K562 (cell line): ENCODE measurements around the gene CDC25B. TPM values are rescaled to one million over a fixed set of nuclear protein-coding genes. Genes with fewer than 3 reads are reported as not detected.

Experiments
- CREBBP ChIP-seq: IDR thresholded peaks from one replicate; pipeline ENCODE4 v1.6.1; 2012; ENCODE audit warnings: low read depth, mild to moderate bottlenecking, control low read depth, inconsistent platforms, low read length
- FOXA3 ChIP-seq, 2 experiments: fragments of 450-650 bp in 1 of 2; sonication (generic) in 1 of 2; formaldehyde crosslinking; IDR thresholded peaks in 1 of 2; conservative IDR thresholded peaks in 1 of 2; 2 replicates each; pipeline versions ENCODE4 v1.4.0 to v1.8.0; 2020 to 2022; ENCODE audit warnings: mild to moderate bottlenecking in 2 of 2, missing genetic modification reagents in 1 of 2
- MYBL2 ChIP-seq, 2 experiments: fragments of 450-650 bp in 1 of 2; sonication (generic) in 1 of 2; formaldehyde crosslinking in 1 of 2; IDR thresholded peaks; 2 replicates each; pipeline versions ENCODE4 v1.6.1 to v1.8.1; 2017 to 2022; ENCODE audit warnings: borderline replicate concordance in 1 of 2, inconsistent platforms in 1 of 2, low read depth in 1 of 2, mild to moderate bottlenecking in 1 of 2, missing genetic modification reagents in 1 of 2, moderate library complexity in 1 of 2
- MYC ChIP-seq, 2 experiments: fragments of 250-450 bp in 1 of 2; sonication (Bioruptor Pico) in 1 of 2; IDR thresholded peaks; 2 replicates each; pipeline versions ENCODE4 v1.5.1 to v1.6.1; 2012 to 2021; ENCODE audit warnings: low read depth in 2 of 2, borderline replicate concordance in 1 of 2, improper control_type of control experiment in 1 of 2, low read length in 1 of 2, mild to moderate bottlenecking in 1 of 2, moderate library complexity in 1 of 2
- PHF8 ChIP-seq: fragments of 200-600 bp; sonication (generic); IDR thresholded peaks from 2 replicates; pipeline ENCODE4 v1.6.1; 2012; ENCODE audit warnings: mixed run types, mild to moderate bottlenecking, inconsistent platforms, low read length, moderate library complexity, borderline replicate concordance
- PURB ChIP-seq: sonication (generic); formaldehyde crosslinking; IDR thresholded peaks from 2 replicates; pipeline ENCODE4 v1.9.0; 2021; ENCODE audit warnings: low read depth, mild to moderate bottlenecking, missing genetic modification reagents
- RBBP5 ChIP-seq: fragments of 200-600 bp; sonication (generic); IDR thresholded peaks from 2 replicates; pipeline ENCODE4 v1.6.1; 2012; ENCODE audit warnings: borderline replicate concordance, mild to moderate bottlenecking, low read length, control low read depth, inconsistent platforms; ENCODE audit not compliant: insufficient read depth, poor library complexity, severe bottlenecking
- RBFOX2 ChIP-seq: fragments of 200-400 bp; formaldehyde crosslinking; IDR thresholded peaks from 2 replicates; pipeline ENCODE4 v1.6.1; 2017; ENCODE audit warnings: low read depth, mild to moderate bottlenecking, low read length, moderate library complexity
- TFAP4 ChIP-seq: sonication (generic); formaldehyde crosslinking; IDR thresholded peaks from 2 replicates; pipeline ENCODE4 v1.8.0; 2022; ENCODE audit warnings: missing genetic modification reagents, mild to moderate bottlenecking, moderate library complexity, borderline replicate concordance
- ZBTB5 ChIP-seq: fragments of 450-650 bp; IDR thresholded peaks from 2 replicates; pipeline ENCODE4 v1.6.1; 2017; ENCODE audit warnings: antibody characterized with exemption
- ZNF24 ChIP-seq: fragments of 450-650 bp; IDR thresholded peaks from 2 replicates; pipeline ENCODE4 v1.6.1; 2016
- ZNF263 ChIP-seq: sonication (generic); formaldehyde crosslinking; IDR thresholded peaks from 2 replicates; pipeline ENCODE4 v1.8.0; 2022; ENCODE audit warnings: mild to moderate bottlenecking, missing genetic modification reagents, borderline replicate concordance
- polyA plus RNA-seq, 8 experiments: library from polyadenylated mRNA; depleted of rRNA in 4 of 8; stranded (reverse) in 5 of 8; unstranded in 3 of 8; fragments of >200 nt; fragmentation: Nextera tagmentation in 2 of 8; fragmentation: Illumina TruSeq in 1 of 8; extraction: Ambion mirVana in 2 of 8; extraction: Trizol in 1 of 8; gene quantifications; 2 replicates each; pipeline versions ENCODE4 v1.2.1 to v1.2.3, GENCODE V29; 2011 to 2014; ENCODE audit warnings: inconsistent platforms in 1 of 8, missing spikeins in 1 of 8
- total RNA-seq, 7 experiments: library from RNA; depleted of rRNA in 6 of 7; stranded (reverse); fragments of >200 nt in 6 of 7; fragmentation: Illumina TruSeq in 2 of 7; extraction: Trizol in 2 of 7; gene quantifications; 2 replicates each; pipeline versions ENCODE4 v1.2.1 to v1.2.3, GENCODE V29; 2011 to 2021; ENCODE audit warnings: low replicate concordance in 1 of 7
- TF ChIP-seq, protein P1 (sequence below), 2 experiments: fragments of 450-650 bp in 1 of 2; sonication (generic) in 1 of 2; formaldehyde crosslinking in 1 of 2; IDR thresholded peaks; 2 replicates each; pipeline versions ENCODE4 v1.7.1 to v1.9.0; 2016 to 2022; ENCODE audit warnings: inconsistent platforms in 1 of 2, mild to moderate bottlenecking in 1 of 2, missing genetic modification reagents in 1 of 2

The CDC25B gene
- total and polyA plus RNA-seq, 9 of the 15 experiments (the other 6 are each of a cell fraction or from before 2014, with no cell fraction given) = 2.3 to 35.7 (median 9.5) TPM

DNA sequence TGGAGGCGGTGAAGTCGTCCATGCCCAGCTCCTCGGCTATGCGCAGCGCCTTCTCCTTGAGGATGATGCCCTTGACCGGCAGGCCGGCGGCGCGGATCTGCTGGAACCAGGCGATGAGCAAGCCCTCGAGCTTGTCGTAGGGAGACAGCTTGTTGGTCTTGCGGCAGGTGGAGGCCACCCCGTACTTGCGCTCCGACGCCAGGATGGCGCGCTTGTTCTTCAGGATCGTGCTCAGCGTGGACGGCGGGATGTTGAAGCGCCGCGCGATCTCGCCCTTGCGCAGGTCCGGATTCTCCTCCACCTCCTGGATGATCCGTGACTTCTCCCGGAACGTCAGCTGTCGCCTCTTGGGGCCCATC, 10.0 kb upstream of the CDC25B start (continued):
- TF ChIP-seq, protein P1, sequence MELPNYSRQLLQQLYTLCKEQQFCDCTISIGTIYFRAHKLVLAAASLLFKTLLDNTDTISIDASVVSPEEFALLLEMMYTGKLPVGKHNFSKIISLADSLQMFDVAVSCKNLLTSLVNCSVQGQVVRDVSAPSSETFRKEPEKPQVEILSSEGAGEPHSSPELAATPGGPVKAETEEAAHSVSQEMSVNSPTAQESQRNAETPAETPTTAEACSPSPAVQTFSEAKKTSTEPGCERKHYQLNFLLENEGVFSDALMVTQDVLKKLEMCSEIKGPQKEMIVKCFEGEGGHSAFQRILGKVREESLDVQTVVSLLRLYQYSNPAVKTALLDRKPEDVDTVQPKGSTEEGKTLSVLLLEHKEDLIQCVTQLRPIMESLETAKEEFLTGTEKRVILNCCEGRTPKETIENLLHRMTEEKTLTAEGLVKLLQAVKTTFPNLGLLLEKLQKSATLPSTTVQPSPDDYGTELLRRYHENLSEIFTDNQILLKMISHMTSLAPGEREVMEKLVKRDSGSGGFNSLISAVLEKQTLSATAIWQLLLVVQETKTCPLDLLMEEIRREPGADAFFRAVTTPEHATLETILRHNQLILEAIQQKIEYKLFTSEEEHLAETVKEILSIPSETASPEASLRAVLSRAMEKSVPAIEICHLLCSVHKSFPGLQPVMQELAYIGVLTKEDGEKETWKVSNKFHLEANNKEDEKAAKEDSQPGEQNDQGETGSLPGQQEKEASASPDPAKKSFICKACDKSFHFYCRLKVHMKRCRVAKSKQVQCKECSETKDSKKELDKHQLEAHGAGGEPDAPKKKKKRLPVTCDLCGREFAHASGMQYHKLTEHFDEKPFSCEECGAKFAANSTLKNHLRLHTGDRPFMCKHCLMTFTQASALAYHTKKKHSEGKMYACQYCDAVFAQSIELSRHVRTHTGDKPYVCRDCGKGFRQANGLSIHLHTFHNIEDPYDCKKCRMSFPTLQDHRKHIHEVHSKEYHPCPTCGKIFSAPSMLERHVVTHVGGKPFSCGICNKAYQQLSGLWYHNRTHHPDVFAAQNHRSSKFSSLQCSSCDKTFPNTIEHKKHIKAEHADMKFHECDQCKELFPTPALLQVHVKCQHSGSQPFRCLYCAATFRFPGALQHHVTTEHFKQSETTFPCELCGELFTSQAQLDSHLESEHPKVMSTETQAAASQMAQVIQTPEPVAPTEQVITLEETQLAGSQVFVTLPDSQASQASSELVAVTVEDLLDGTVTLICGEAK (IDR thresholded peaks at IDR 0.05) = no peak
- TF ChIP-seq, protein P1 (CRISPR knock-in tag; IDR thresholded peaks at IDR 0.05) = no peak
- TF ChIP-seq MYC (IDR thresholded peaks at IDR 0.05; ENCODE audit: low read depth, low read length) (peak; percentile 16; the same call in 1 of the 2 replicates), MYC (CRISPR knock-in tag; IDR thresholded peaks at IDR 0.05; ENCODE audit: borderline replicate concordance, low read depth) (no peak), ZNF263 (peak; percentile 11; the same call in 1 of the 2 replicates), ZNF24 (no peak), PURB (CRISPR knock-in tag) (no peak), CREBBP (no peak), TFAP4 (CRISPR knock-in tag) (0 out of 2 replicates have a peak, but pooled peaks have one; percentile 34), PHF8 (peak; percentile 47; the same call in 1 of the 2 replicates), RBFOX2 (peak; percentile 77), ZBTB5 (no peak), RBBP5 (peak; percentile 79), MYBL2 (IDR thresholded peaks at IDR 0.05; ENCODE audit: low read depth) (no peak), MYBL2 (CRISPR knock-in tag; IDR thresholded peaks at IDR 0.05; ENCODE audit: borderline replicate concordance) (no peak), FOXA3 (CRISPR knock-in tag; conservative IDR thresholded peaks at IDR 0.05 in 1 of 2, IDR thresholded peaks at IDR 0.05 in 1 of 2) (0 out of 4 replicates have a peak, but pooled peaks of 1 of the 2 experiments have one; percentile 26)
